NCI-H1436 (cell line): ENCODE data around the gene SCYGR2.
"Not testable (repeated sequence)": the region's sequence is repeated elsewhere in the genome, so short reads cannot be mapped to it uniquely, and the experiment has no call there.

Experiments
- DNase-seq: peaks from one replicate; lab custom pipeline; 2025; lab: John Stamatoyannopoulos, UW

SCYGR2 gene, protein sequence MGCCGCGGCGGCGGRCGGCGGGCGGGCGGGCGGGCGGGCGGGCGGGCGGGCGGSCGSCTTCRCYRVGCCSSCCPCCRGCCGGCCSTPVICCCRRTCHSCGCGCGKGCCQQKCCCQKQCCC

DNA sequence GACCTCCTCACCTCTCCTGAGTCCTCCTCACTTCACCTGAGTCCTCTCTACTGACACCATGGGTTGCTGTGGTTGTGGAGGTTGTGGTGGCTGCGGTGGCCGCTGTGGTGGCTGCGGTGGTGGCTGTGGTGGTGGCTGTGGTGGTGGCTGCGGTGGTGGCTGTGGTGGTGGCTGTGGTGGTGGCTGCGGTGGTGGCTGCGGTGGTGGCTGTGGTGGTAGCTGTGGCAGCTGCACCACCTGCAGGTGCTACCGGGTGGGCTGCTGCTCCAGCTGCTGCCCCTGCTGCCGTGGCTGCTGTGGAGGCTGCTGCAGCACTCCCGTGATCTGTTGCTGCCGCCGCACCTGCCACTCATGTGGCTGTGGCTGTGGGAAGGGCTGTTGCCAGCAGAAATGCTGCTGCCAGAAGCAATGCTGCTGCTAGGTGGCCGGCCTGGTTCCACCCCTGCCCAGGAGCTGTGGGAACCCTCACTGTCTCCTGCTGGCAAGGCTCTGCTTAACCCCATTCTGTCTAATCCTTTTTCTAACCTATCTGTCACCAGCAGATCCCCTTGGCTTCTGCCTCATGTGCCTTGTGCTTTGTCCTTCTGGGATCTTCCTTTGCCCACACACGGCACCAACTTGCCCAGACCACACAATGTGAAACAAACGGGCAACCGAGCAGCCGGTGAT lies at the start of gene SCYGR2:
Gene SCYGR2, plus strand, starts transcription at position 59 of the 669 bp plus-strand sequence. Its CDS starts 0 bp downstream, at position 59.
- not testable (repeated sequence) for DNase-seq

DNA sequence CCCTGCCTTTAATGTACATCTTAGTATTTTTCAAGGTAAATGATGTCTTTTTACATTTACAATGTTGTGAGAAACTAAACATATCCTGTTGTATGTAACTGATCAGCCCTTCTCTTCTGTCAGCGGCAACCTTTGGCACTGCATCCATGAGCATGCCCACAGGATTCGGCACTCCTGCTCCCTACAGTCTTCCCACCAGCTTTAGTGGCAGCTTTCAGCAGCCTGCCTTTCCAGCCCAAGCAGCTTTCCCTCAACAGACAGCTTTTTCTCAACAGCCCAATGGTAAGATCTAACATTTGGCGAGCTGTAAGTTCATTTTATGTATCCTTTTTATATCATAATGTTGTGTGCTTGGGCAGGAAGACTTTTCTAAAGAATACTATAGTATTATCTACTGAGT lies 46.9 kb upstream of the SCYGR2 start:
- DNase-seq: no peak

DNA sequence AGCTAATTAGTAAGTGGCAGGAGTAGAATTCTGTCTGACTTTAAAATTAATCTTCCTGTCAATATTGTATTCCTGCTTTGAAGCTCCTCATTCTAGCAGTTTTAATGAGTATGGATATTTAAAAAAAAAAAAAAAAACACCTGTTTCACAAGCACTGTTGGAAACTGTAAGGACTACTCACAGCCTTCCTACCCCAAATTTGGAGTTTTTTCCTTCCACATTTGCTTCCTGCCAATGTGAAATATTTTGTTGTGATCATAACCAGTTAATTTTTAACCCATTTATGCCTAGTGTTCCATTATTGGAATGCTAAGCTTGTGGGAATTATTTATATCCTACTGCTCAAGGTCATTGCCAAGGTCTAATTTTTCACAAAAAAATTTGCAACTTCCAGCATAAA lies 36.1 kb upstream of the SCYGR2 start:
- DNase-seq: no peak

DNA sequence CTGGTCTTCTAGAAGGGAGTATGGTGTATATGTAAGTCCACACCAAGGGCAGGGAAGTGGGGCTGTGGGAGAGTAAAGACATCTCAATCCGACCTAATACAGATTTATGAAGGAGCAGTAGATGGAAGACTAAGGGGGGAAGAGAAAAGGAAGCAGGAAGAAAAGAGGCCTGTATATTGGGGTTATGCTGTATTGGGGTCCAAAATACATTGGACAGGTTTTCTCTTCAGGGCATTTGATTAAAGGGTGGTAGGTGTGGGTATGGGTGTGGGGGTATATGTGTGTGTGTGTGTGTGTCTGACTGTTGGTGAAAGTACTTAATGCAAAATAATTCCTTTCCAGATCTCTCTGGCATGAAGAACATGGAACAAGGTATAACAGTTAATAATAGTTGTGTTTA lies 33.6 kb upstream of the SCYGR2 start:
- no peak for DNase-seq

DNA sequence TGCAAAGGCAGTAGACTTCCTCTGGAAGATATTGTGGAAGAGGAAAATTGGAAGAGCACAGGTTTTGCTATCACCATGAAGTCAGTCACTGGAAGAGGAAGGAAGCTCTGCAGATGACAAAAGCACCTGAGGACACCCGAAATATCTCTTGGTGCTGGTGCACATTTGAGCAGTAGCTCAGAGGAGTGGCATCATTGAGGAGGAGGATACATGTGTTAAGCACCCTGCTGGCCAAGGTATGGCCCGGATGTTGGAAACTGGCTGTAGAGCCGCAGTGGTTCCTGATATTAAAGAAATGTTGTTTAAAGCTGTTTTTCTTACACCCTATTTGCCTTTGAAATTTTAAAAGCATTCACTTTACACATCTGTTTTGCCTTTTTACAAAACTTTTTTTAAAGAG lies 32.7 kb upstream of the SCYGR2 start:
- DNase-seq: no peak

DNA sequence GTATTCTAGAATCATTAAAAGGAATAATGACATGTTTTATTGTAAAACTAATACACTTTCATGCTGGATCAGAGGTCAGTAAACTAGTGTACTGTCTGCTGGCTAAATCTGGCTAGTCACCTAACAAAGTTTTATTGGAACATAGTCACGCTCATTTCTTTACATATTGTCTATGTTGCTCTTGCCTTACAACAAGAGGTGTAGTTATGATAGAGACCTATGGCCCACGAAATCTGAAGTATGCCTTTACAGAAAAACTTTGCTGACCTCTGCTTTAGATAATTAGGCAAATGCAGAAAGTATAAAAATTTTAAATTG lies 29.9 kb upstream of the SCYGR2 start:
- DNase-seq: no peak

DNA sequence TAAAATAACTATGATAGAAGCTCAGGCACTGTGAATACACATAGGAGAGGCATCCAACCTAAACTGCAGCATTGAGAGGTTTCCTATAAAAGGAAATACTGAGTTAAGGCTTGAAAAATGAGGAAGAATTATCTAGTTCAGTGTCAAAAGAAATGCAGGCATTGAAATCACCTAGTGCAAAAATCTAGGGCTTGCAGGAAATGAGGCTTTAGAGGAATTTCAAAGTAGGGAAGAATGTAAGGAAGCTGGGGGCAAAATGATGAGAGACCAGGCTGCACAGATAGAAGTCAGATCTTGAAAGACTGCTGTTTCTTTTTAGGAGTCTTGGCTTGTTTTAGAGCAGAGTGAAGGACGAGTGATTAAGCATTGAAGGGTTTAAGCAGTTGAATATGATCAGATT lies 28.1 kb upstream of the SCYGR2 start:
- no peak for DNase-seq

DNA sequence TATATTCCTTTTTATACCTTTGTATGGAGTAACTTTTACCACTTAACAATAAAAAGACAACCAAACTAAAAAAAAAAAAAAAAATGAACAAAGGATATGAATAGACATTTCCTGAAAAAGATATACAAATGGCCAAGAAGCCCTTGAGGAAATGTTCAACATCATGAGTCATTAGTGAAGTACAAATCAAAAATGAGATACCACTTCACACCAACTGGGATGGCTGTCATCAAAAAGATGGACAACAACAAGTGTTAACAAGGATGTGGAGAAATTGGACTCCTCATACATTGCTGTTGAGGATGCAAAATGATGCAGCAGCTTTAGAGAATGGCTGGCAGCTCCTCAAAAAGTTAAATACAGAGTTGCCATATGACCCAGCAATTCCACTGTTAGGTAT lies 22.6 kb upstream of the SCYGR2 start:
- DNase-seq: no peak

DNA sequence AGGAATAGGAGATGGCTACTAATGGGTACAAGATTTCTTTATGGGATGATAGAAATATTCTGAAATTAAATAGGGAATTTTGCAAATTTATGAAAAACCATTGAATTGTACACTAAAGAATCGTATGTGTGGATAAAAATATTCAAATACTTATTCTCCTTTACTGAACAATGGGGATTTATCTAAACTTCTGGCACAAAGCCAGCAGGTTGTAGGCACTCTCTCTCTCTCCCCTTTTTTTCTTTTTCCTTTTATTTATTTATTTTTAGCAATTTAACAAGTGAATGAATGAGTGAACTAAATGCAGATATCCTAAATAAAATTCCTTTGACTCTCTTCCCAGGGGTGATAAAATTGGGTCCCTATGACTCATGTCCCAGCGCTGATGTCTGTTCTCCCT lies 21.9 kb upstream of the SCYGR2 start:
- no peak for DNase-seq

DNA sequence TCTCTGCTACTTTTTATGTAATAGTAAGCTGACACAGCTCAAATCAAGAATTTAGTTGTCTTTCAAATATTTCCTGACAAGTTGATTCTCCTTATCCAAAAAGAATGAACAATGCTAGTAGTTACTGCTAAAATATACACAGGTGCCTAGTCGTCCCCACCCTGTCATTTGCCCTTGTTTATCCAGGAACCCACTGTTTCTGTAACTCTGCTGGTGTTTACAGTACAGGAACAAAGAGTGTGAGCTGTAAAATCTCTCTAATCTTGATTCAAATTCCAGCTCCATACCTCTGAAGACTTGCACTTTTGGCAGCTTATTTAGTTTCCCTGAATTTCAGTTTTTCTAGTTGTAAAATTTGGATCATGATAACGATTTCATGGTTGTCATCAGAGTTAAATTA lies 21.1 kb upstream of the SCYGR2 start:
- no peak for DNase-seq

DNA sequence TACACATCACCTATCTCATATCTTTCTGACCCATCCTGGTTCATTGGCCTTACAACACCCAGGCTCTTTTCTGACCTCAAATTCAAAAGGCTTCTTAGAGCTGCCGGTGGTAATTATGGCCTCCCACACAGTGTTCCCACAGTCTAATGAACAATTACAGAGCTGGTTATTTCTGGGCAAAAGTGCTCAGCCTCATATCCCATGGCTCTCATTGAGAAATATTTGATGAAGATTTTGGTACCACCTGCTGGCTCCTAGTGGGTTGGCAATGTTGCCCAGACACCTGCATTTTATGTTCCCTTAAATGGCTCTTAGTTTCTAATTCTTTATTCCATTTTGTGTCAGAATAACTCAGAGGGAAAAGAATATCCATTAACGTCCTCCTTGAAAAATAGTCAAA lies 20.1 kb upstream of the SCYGR2 start:
- no peak for DNase-seq

DNA sequence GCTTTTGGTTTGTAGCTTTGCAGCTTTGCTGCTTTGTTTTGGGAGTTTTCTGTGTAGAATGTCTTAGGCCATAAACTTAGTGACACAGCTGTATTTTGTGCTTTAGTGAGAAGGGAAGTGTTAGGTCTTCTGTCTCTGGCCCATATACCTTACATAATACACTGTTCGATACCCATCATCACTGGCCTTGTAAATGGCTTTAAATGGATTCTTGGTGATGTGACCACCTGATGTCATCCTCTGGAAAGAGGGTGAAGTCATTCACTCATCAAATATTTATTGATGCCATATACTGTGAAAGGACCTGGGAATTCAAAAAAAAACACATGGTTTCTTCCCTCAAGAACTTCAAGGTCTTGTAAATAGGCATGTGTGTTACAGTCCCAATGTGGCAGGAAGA lies 18.9 kb upstream of the SCYGR2 start:
- DNase-seq: no peak

DNA sequence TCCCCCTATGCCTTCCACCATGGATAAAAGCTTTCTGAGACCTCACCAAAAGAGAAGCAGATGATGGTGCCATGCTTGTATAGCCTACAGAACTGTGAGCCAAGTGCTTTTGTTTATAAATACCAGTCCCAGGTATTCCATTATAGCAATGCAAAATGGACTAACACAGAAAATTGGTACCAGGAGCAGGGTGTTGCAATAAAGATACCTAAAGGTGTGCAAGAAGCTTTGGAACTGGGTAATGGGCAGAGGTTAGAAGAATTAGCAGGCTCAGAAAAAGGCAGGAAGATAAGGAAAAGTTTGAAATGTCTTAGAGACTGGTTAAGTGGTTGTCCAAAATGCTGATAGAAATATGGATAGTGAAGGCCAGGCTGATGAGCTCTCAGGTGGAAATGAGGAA lies 16.3 kb upstream of the SCYGR2 start:
- no peak for DNase-seq

DNA sequence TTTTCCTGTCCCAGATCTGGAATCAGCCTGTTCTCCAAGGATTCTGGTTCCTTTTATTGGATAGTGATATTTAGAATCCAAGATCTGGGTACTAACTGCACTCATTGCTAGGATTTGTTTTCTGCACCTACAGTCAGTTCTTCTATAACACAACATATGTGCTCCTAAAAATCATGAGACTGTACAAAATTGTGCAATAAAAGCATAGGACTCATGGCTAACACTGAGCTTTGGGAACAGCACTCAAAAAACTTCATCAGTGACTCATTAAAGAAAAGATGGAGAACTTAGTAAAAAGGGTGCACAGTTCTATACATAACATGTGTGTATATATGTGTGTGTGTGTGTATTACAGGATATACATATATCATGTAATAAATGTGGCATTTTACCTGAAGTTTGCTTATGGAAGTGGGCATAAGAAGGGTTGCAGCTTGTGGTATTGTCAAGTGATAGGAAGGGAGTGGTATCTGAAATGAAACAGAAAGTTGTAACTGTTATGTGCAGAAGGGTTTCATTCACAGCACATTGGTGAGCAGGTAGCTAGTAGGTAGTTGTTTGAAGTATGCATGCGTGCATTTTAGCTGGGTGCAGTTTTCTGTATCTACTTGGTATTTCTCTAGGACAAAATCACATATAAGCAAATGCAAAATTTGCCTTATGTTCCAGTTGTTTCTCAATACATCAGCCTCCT lies 5.9 kb upstream of the SCYGR2 start:
- DNase-seq: no peak

DNA sequence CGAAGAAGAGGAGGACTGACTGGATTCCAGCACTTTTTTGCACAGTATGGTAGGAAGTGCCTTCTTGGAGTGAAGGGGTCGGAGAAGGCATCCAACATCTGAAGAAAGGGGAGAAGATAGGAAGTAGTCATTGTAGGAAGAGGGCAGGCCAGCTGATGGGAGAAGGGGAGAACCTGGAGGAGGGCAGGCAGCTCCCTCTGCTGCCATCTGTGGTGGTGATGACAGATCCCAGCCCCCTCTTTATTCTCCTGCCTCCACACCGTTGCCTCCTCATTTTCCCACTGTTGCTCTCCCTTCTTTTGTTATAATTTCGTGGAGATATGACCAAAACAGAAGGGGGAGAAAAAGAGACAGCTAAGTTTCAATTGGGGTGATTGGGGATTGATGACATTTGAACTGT lies 2.9 kb upstream of the SCYGR2 start:
- DNase-seq: no peak

DNA sequence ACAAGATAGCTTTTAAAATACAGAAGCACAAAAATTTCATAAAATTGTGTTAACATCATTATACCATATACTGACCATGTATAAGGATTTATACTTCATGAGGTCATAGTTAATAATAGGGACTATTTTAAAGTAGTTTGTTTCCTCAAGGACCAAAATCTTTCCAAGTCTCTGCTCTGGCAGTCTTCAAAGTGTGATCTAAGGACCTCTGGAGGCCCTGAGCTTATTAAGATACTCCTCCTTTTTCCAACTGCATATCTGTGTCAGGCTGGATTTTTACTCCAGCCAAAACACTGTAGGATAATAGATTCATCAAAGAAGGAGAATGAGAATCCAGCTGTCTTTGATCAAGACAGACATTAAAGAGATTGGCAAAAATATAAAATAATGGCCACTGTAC lies 1.7 kb upstream of the SCYGR2 start:
- DNase-seq: no peak

DNA sequence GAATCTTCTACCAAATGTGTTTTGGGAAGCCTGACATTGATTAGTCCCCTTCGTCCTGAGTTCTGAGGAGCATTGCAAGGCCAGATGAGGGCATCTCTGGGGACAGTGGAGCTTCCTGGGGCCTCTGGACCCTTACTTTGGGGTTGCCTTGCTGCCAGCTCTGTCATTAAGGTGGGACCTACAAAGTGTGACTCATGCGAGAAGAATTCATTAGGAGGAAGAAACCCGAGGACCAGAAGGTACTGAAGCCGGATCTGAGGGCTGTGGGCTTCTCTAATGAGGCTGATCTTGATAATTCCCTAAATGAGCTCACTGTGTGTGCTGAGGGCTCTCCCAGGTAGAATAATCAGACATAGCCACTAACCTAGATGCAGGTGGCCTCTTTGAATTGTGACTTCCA lies 695 bp upstream of the SCYGR2 start:
- no peak for DNase-seq

DNA sequence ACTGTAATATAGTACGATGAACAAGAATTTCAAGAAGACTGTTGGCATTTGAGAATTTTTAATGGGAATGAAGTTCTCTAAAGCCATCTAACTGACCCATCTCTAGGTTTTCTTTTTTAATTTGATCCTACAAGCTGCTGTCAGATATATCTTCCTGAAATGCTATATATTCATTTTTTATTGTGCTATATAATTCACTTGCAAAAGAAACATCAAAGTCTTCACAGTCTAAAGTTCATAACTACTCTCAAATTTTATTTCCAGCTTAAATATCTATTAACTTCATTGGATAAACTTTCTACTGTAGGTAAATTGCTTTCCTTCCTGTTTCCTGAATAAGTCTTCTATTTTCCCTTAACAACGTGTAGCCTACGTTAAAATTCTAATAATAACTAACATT lies 3.7 kb downstream of the SCYGR2 start:
- no peak for DNase-seq

DNA sequence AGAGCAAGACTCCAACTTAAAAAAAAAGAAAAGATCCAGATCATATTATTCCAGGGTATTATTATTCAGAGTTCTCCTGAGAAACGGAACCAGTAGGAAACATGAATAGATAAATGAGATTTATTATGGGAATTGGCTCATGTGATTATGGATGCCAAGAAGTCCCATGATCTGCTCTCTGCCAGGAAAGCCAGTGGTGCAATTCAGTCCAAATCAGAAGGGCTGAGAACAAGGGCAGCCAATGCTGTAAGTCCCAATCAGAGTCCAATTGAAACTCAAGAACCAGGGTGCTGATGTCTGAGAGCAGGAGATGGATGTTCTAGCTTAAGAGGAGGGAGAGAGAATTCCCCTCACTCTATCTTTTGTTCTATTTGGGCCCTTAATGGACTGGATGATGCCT lies 7.8 kb downstream of the SCYGR2 start:
- DNase-seq: no peak

DNA sequence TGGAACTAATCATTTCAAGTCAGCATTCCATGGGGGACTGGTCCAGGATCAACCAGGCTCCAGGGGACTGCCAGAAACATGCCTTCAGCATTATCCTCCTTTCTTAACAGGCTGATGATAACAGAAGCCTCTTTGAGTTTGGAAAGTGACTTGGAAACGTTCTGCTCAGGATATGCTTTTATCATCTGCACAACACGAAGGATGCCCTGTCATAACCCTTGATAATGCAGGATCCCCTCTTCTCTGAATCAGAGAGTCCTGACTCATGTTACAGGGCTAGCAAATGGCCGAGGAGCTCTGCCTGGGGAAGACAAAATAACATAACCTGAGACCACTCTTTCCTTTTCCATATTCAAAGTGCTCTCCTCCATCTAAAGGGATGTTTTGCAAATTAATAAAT lies 9.2 kb downstream of the SCYGR2 start:
- DNase-seq: no peak

DNA sequence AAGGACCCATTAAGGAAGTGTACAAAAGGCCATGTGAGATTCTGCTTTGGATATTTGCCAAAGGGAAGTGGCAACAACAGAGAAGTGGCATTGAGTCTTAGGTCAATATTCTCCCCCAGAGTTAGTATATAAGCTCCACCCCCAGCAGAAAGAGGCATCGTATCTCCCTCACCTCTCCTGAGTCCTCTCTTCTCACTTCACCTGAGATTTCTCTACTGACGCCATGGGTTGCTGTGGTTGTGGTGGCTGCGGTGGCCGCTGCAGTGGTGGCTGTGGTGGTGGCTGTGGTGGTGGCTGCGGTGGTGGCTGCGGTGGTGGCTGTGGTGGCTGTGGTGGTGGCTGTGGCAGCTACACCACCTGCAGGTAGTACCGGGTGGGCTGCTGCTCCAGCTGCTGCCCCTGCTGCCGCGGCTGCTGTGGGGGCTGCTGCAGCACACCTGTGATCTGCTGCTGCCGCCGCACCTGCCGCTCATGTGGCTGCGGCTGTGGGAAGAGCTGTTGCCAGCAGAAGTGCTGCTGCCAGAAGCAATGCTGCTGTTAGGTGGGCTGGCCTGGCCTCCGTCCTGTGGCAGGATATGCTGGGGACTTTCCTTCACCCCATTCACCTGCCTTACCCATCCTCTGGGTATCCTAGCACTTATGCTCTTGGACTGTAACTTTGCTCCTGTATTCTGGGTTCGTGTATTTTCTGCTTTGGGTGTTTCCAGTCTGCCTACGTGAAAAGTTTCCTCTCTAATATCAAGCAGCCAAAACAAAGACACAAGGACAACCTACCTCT lies 10.1 kb downstream of the SCYGR2 start:
- DNase-seq: no peak

DNA sequence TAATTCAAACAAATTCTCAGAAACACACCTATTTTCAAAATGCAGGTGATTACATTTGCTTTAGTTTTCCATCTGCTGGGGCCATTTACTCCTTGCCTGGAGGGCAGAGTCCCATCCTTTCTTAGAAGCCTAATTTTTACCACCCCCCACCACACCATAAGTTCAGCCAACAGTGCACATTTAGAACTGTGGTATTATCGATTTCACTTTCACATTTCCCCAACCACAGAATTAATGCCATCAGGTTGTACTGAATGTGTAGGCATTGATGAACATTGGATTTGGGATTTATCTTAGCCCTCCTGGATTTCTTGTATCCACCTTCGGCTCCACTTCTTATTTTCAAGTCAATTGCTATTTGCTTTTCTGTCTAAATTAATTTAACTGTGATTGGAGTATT lies 11.4 kb downstream of the SCYGR2 start:
- no peak for DNase-seq
